Measurements from ENCODE around the gene ANK3.

Gene ANK3

GRCh38 chr10:59977486-59977885, 412.2 kb downstream of the ANK3 start:
- DNase-seq (ENCODE audit: low spot score) = no peak

DNA sequence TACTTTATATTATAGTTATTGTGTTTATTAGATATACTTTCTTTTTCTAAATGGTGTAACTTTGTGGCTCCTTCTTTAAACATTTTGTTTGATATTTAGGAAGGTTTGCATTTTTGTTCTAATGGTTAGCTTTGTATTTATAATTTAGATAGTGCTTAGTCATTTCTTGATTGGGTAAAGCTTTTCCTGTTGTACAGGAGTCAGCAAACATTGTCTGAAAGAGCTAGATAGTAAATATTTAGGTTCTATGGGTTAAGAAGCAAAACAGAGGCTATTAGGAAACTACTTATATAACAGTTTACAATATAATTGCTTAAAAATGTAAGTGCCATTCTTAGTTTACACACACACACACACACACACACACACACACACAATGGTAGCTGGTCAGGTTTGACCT, 412.8 kb downstream of the ANK3 start:
- no peak for DNase-seq (ENCODE audit: low spot score)

Measured in GM03348 (cell line).